ENCODE measurements around the gene NNAT.

- TF ChIP-seq, protein P1, sequence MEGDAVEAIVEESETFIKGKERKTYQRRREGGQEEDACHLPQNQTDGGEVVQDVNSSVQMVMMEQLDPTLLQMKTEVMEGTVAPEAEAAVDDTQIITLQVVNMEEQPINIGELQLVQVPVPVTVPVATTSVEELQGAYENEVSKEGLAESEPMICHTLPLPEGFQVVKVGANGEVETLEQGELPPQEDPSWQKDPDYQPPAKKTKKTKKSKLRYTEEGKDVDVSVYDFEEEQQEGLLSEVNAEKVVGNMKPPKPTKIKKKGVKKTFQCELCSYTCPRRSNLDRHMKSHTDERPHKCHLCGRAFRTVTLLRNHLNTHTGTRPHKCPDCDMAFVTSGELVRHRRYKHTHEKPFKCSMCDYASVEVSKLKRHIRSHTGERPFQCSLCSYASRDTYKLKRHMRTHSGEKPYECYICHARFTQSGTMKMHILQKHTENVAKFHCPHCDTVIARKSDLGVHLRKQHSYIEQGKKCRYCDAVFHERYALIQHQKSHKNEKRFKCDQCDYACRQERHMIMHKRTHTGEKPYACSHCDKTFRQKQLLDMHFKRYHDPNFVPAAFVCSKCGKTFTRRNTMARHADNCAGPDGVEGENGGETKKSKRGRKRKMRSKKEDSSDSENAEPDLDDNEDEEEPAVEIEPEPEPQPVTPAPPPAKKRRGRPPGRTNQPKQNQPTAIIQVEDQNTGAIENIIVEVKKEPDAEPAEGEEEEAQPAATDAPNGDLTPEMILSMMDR (IDR thresholded peaks at IDR 0.05; ENCODE audit: low read length) = no peak
- TF ChIP-seq EZH2 (IDR thresholded peaks at IDR 0.05; ENCODE audit: borderline replicate concordance, low read length) = no peak
Measured at GRCh38 chr20:37547912-37548311, 26.9 kb downstream of the NNAT start.

Measured in OCI-LY1 (cell line).